Naive thymus-derived CD4-positive, alpha-beta T cell (primary cell): ENCODE results near the gene NIPA2. TPM values are rescaled to one million over a fixed set of nuclear protein-coding genes. Genes with fewer than 3 reads are reported as not detected.

Experiments used
- ATAC-seq: fragments of 150-1000 bp; cut with Tn5 transposase; 2 replicates; pipeline ENCODE4 v1.10.0; 2021; ENCODE audit warnings: mild to moderate bottlenecking, moderate library complexity
- CTCF ChIA-PET: fragments of 350-600 bp; sonication (Branson Sonifier 250); formaldehyde crosslinking; loops from one replicate; lab custom pipeline; 2021; ENCODE audit warnings: antibody characterized with exemption; lab: Charles Lee
- POLR2A ChIA-PET: fragments of 350-600 bp; sonication (Branson Sonifier 250); formaldehyde crosslinking; loops from one replicate; lab custom pipeline; 2021; ENCODE audit warnings: antibody characterized with exemption, inconsistent platforms; lab: Charles Lee
- DNase-seq, 9 donors: peaks; one replicate each; pipeline versions ENCODE4 v3.0.0 to v3.0.0-alpha.2; 2020 to 2022; ENCODE audit warnings: mixed read lengths in 1 of 9
- H3K27ac ChIP-seq: one replicate; pipeline ENCODE4 v1.7.0; 2013; ENCODE audit warnings: mild to moderate bottlenecking, low read depth, low read length, moderate library complexity
- H3K27me3 ChIP-seq, 2 donors: one replicate each; pipeline ENCODE4 v1.7.0; 2013; ENCODE audit warnings: low read length in 2 of 2, mild to moderate bottlenecking in 2 of 2, moderate library complexity in 2 of 2; ENCODE audit not compliant: control insufficient read depth in 2 of 2, insufficient read depth in 2 of 2
- H3K36me3 ChIP-seq, 3 experiments: 1 replicate in 2 of 3; 2 replicates in 1 of 3; pipeline ENCODE4 v1.7.0; 2013; ENCODE audit warnings: low read length in 3 of 3, mild to moderate bottlenecking in 3 of 3, moderate library complexity in 1 of 3; ENCODE audit not compliant: insufficient read depth in 3 of 3, control insufficient read depth in 2 of 3
- H3K4me1 ChIP-seq, 2 donors: one replicate each; pipeline ENCODE4 v1.7.0; 2013; ENCODE audit warnings: low read length in 2 of 2, mild to moderate bottlenecking in 2 of 2, moderate library complexity in 1 of 2; ENCODE audit not compliant: control insufficient read depth in 2 of 2, insufficient read depth in 2 of 2
- H3K4me3 ChIP-seq: 2 replicates; pipeline ENCODE4 v1.7.0; 2013; ENCODE audit warnings: mild to moderate bottlenecking, low read length
- H3K9me3 ChIP-seq, 3 experiments: 1 replicate in 2 of 3; 2 replicates in 1 of 3; pipeline ENCODE4 v1.7.0; 2013; ENCODE audit warnings: low read length in 3 of 3; ENCODE audit not compliant: control insufficient read depth in 2 of 3
- H3K27ac Mint-ChIP-seq, 9 donors: one replicate each; pipeline ENCODE4 v1.8.0; 2020 to 2022; ENCODE audit warnings: mixed read lengths in 9 of 9, mild to moderate bottlenecking in 8 of 9, moderate library complexity in 5 of 9, inconsistent platforms in 2 of 9
- H3K27me3 Mint-ChIP-seq, 5 donors: one replicate each; pipeline ENCODE4 v1.8.0; 2021 to 2022; ENCODE audit warnings: mixed read lengths in 5 of 5, mild to moderate bottlenecking in 1 of 5
- H3K36me3 Mint-ChIP-seq, 5 donors: one replicate each; pipeline ENCODE4 v1.8.0; 2020 to 2022; ENCODE audit warnings: mixed read lengths in 5 of 5, mild to moderate bottlenecking in 3 of 5, inconsistent platforms in 1 of 5
- H3K4me1 Mint-ChIP-seq, 7 donors: one replicate each; pipeline ENCODE4 v1.8.0; 2020 to 2022; ENCODE audit warnings: mixed read lengths in 7 of 7, mild to moderate bottlenecking in 3 of 7, inconsistent platforms in 1 of 7
- H3K4me3 Mint-ChIP-seq, 10 donors: one replicate each; pipeline ENCODE4 v1.8.0; 2020 to 2022; ENCODE audit warnings: mild to moderate bottlenecking in 10 of 10, mixed read lengths in 10 of 10, moderate library complexity in 6 of 10, inconsistent platforms in 2 of 10
- H3K9me3 Mint-ChIP-seq, 11 donors: one replicate each; pipeline ENCODE4 v1.8.0; 2020 to 2022; ENCODE audit warnings: mixed read lengths in 11 of 11, mild to moderate bottlenecking in 4 of 11, inconsistent platforms in 1 of 11, moderate library complexity in 1 of 11
- intact Hi-C, 2 donors: fragments of 100-400 bp; cut with micrococcal nuclease; formaldehyde crosslinking; loops; one replicate each; pipeline ENCODE4 v1.15.1; 2023
- polyA plus RNA-seq, 2 donors: library from polyadenylated mRNA; unstranded; fragments of 300-500 nt; fragmentation: Illumina TruSeq; gene quantifications; one replicate each; pipeline ENCODE4 v1.2.3, GENCODE V29; 2021
- total RNA-seq, 6 experiments: library from RNA in 5 of 6; stranded (reverse) in 5 of 6; gene quantifications; 1 replicate in 5 of 6; 2 replicates in 1 of 6; pipeline ENCODE4 v1.2.3 and lab custom pipeline; 2021 to 2026

Gene NIPA2
- total and polyA plus RNA-seq, 7 experiments from 2014 or later = 28.7 to 42.0 (median 37.0) TPM

DNA sequence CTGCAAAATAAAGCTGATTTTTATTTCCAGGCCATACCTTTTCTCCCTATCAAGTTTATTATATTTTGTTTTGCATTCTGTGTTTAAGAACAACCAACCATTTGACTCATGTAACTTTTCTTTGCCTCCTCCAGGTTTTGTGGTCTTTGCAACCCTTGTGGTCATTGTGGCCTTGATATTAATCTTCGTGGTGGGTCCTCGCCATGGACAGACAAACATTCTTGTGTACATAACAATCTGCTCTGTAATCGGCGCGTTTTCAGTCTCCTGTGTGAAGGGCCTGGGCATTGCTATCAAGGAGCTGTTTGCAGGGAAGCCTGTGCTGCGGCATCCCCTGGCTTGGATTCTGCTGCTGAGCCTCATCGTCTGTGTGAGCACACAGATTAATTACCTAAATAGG lies 27.6 kb downstream of the NIPA2 start:
- intact Hi-C loops = no loop called here
- Mint-ChIP-seq H3K27me3 (no peaks in the 10 kb centered on the region), H3K36me3 (peaks cover 11 to 51% (median 28%) of the 10 kb centered on the region in 5 donors), H3K4me3 (no peak overlapping the region), H3K4me1 (peaks cover 5 to 14% (median 6%) of the 10 kb centered on the region in 7 donors), H3K27ac (peak overlapping the region in 3 of 9 donors; percentile 10 to 72 (median 55)), H3K9me3 (no peaks in the 10 kb centered on the region)
- no peak for ATAC-seq
- no peak for DNase-seq
- ChIA-PET CTCF (no interaction called here), POLR2A (no interaction called here)
- Histone ChIP-seq H3K36me3 (peaks cover 4 to 54% (median 18%) of the 10 kb centered on the region in 3 experiments), H3K4me1 (no peaks in the 10 kb centered on the region), H3K4me3 (no peak overlapping the region), H3K9me3 (no peaks in the 10 kb centered on the region), H3K27ac (no peak overlapping the region), H3K27me3 (no peaks in the 10 kb centered on the region)

DNA sequence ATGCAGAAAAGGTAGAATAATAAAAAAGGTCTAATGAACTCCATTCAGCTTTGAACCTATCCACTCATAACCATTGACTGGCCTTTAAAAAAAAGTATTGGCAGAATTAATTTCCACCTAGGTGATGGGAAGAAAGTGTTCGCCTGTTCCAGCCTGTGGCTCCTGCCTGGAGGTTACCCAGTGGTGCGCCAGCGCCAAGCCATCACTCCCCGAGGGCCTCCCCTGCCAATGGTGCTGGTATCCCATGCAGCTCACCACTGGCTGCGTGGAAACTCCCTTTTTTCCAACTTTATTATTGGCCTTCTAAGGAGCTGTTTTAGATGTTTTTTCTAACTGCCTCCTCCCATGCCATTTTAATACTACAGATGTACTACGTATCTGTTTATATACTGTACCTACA lies 29.4 kb downstream of the NIPA2 start:
- intact Hi-C loops = no loop called here
- Mint-ChIP-seq H3K9me3 (peaks cover 0 to 1% (median 0%) of the 10 kb centered on the region in 11 donors), H3K27me3 (no peaks in the 10 kb centered on the region), H3K4me3 (no peak overlapping the region), H3K36me3 (peaks cover 12 to 41% (median 25%) of the 10 kb centered on the region in 5 donors), H3K4me1 (peaks cover 0 to 11% (median 3%) of the 10 kb centered on the region in 7 donors), H3K27ac (no peak overlapping the region)
- no peaks in the 10 kb centered on the region for H3K4me1 ChIP-seq
- H3K27me3 ChIP-seq = no peaks in the 10 kb centered on the region
- CTCF ChIA-PET = no interaction called here
- ATAC-seq = no peak
- H3K36me3 ChIP-seq = peaks cover 4 to 47% (median 11%) of the 10 kb centered on the region in 3 experiments
- no peaks in the 10 kb centered on the region for H3K9me3 ChIP-seq
- POLR2A ChIA-PET = no interaction called here
- H3K4me3 ChIP-seq = no peak overlapping the region
- H3K27ac ChIP-seq = no peak overlapping the region
- no peak for DNase-seq

DNA sequence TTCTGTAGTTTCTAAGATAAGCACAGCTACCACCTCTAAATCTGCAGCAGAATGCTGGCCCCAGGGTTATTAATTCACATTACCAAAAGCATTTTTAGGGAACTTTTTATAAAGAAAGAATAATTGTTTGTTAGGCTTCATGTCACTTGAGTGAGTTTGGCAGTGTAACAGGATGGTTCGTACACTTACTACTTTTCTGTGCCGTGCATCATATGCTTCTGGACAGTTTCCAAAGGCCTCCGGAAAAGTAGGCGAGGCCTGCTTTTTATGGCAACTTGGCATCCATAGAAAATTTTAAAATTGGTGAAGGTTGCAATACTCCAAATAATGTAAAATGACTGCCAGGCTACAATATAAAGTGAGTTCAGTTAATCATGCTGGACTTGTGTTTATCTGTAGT lies 30.0 kb downstream of the NIPA2 start:
- ATAC-seq (no peak), DNase-seq (no peak)
- Histone ChIP-seq H3K4me3 (no peak overlapping the region), H3K36me3 (peaks cover 4 to 43% (median 11%) of the 10 kb centered on the region in 3 experiments), H3K27ac (no peak overlapping the region), H3K27me3 (no peaks in the 10 kb centered on the region), H3K9me3 (no peaks in the 10 kb centered on the region), H3K4me1 (no peaks in the 10 kb centered on the region)
- no peak overlapping the region for H3K4me3 Mint-ChIP-seq
- peaks cover 0 to 11% (median 1%) of the 10 kb centered on the region in 7 donors for H3K4me1 Mint-ChIP-seq
- intact Hi-C loops = no loop called here
- H3K27ac Mint-ChIP-seq = peak overlapping the region in 1 of 9 donors; percentile 26
- ChIA-PET CTCF (no interaction called here), POLR2A (no interaction called here)
- peaks cover 12 to 41% (median 22%) of the 10 kb centered on the region in 5 donors for H3K36me3 Mint-ChIP-seq
- H3K9me3 Mint-ChIP-seq = peaks cover 0 to 1% (median 0%) of the 10 kb centered on the region in 11 donors
- H3K27me3 Mint-ChIP-seq = no peaks in the 10 kb centered on the region

DNA sequence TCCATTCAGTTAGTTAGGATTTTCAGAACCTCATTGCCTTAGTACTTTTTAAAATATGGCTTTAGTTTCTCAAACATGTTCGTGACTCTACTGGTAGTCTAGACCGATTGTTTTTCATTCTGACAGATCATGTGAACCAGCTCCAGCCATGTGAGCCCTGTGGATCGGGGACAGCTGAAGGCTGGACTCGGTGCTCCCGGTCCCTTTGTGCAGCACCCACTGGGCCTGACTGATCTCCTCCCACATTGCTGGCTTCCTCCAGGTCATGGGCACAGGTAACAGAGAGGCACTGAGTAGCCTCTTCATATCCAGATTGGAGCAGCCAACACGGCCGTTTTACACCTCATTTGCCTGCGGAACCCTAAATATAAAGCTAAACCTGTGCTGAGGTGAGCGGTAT lies 30.5 kb downstream of the NIPA2 start:
- Mint-ChIP-seq H3K36me3 (peaks cover 12 to 38% (median 20%) of the 10 kb centered on the region in 5 donors), H3K4me1 (peaks cover 0 to 11% (median 0%) of the 10 kb centered on the region in 7 donors), H3K27me3 (no peaks in the 10 kb centered on the region), H3K27ac (peak overlapping the region in 1 of 9 donors; percentile 26), H3K9me3 (peaks cover 0 to 1% (median 0%) of the 10 kb centered on the region in 11 donors), H3K4me3 (no peak overlapping the region)
- Histone ChIP-seq H3K27ac (no peak overlapping the region), H3K27me3 (no peaks in the 10 kb centered on the region), H3K36me3 (peaks cover 4 to 39% (median 11%) of the 10 kb centered on the region in 3 experiments), H3K4me3 (no peak overlapping the region), H3K9me3 (no peaks in the 10 kb centered on the region), H3K4me1 (no peaks in the 10 kb centered on the region)
- no peak for DNase-seq
- ChIA-PET CTCF (no interaction called here), POLR2A (interaction anchor here (0.7 kb wide), 1 partner anchor 37 kb away, joined by 3 read pairs; no protein-coding TSS in a partner anchor)
- intact Hi-C loops = no loop called here
- ATAC-seq = no peak

DNA sequence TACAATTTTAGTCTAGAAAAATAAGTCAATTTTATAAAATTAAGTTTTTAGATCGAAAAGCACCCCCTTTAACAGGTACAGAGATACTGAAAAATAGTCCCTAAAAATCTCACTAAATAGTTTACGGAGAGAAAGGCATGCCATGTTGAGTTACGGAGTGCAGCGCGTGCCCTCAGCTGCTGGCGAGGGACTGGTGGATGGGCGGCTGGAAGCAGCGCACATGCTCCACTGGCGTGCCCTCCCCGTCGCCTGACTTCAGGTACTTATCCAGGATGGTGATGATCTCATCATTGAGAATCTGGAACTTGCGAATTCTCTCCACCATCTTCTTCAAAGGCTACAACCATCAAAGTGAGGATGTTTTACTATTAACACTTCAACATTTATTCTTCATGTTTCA lies 31.4 kb downstream of the NIPA2 start:
- intact Hi-C loops = no loop called here
- Mint-ChIP-seq H3K27me3 (no peaks in the 10 kb centered on the region), H3K4me3 (no peak overlapping the region), H3K4me1 (peaks cover 0 to 11% (median 0%) of the 10 kb centered on the region in 7 donors), H3K9me3 (peaks cover 0 to 1% (median 0%) of the 10 kb centered on the region in 11 donors), H3K27ac (no peak overlapping the region), H3K36me3 (peaks cover 12 to 31% (median 16%) of the 10 kb centered on the region in 5 donors)
- H3K4me1 ChIP-seq = no peaks in the 10 kb centered on the region
- H3K27ac ChIP-seq = no peak overlapping the region
- CTCF ChIA-PET = no interaction called here
- no peaks in the 10 kb centered on the region for H3K27me3 ChIP-seq
- POLR2A ChIA-PET = interaction anchor here (0.7 kb wide), 1 partner anchor 36 kb away, joined by 3 read pairs; no protein-coding TSS in a partner anchor
- H3K4me3 ChIP-seq = no peak overlapping the region
- no peaks in the 10 kb centered on the region for H3K9me3 ChIP-seq
- peaks cover 0 to 39% (median 11%) of the 10 kb centered on the region in 3 experiments for H3K36me3 ChIP-seq
- ATAC-seq = no peak
- no peak for DNase-seq

DNA sequence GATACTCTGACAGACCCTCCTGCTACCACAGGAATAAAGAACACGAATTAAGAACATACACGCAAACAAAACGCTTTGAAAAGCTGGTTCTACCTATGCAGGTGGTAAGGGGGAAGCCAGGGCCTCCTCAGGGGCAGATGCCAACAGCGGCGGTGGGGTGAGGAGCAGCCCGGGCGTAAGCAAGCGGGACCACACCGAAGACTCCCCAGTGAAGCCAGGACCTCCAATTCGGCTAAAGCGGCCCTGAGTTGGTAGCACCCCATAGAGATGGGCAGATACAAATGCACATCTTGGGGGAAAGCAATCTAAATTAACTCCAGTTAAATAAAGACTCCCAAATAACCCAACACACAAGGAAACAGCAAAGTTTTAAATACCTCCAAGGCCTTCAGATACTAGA lies 32.4 kb downstream of the NIPA2 start:
- no peaks in the 10 kb centered on the region for H3K27me3 Mint-ChIP-seq
- DNase-seq (no peak), ATAC-seq (no peak)
- peak overlapping the region in 1 of 9 donors; percentile 8 for H3K27ac Mint-ChIP-seq
- ChIA-PET POLR2A (no interaction called here), CTCF (no interaction called here)
- no peaks in the 10 kb centered on the region for H3K9me3 ChIP-seq
- peaks cover 0 to 10% (median 0%) of the 10 kb centered on the region in 7 donors for H3K4me1 Mint-ChIP-seq
- H3K36me3 ChIP-seq = peaks cover 0 to 32% (median 11%) of the 10 kb centered on the region in 3 experiments
- H3K4me1 ChIP-seq = no peaks in the 10 kb centered on the region
- H3K9me3 Mint-ChIP-seq = peaks cover 0 to 1% (median 0%) of the 10 kb centered on the region in 11 donors
- no peak overlapping the region for H3K4me3 Mint-ChIP-seq
- no peak overlapping the region for H3K27ac ChIP-seq
- H3K27me3 ChIP-seq = no peaks in the 10 kb centered on the region
- H3K4me3 ChIP-seq = no peak overlapping the region
- intact Hi-C loops = no loop called here
- peaks cover 10 to 30% (median 14%) of the 10 kb centered on the region in 5 donors for H3K36me3 Mint-ChIP-seq
